MM.1S (cell line): ENCODE measurements around the gene SHC1.

Source experiments
- CTCF ChIP-seq: fragments of 300-600 bp; sonication (generic); IDR thresholded peaks from 2 replicates; pipeline ENCODE4 v1.5.1; 2016; ENCODE audit warnings: antibody characterized with exemption, low read length, mixed read lengths
- EZH2 ChIP-seq: fragments of 300-600 bp; sonication (generic); optimal IDR thresholded peaks from 2 replicates; pipeline ENCODE3; 2017; ENCODE audit warnings: low read depth, mild to moderate bottlenecking, antibody characterized with exemption, low read length, mixed read lengths

- TF ChIP-seq CTCF: peak; percentile 10; the same call in 1 of the 2 replicates
- TF ChIP-seq EZH2: no peak
These were observed 29.2 kb upstream of the SHC1 start for GRCh38 chr1:154999571-155000410.
